B cell (primary cell): ENCODE results near the gene SYNE2. TPM values are rescaled to one million over a fixed set of nuclear protein-coding genes. Genes with fewer than 3 reads are reported as not detected.

ENCODE experiments used
- ATAC-seq: fragments of 200-7000 bp; cut with Tn5 transposase; one replicate; pipeline ENCODE4 v1.10.0; 2021; ENCODE audit warnings: low read depth, mild to moderate bottlenecking, moderate number of reproducible peaks, moderate library complexity
- CTCF ChIA-PET: fragments of 350-600 bp; sonication (Branson Sonifier 250); formaldehyde crosslinking; loops from one replicate; lab custom pipeline; 2021; ENCODE audit warnings: antibody characterized with exemption, inconsistent platforms; lab: Charles Lee
- POLR2A ChIA-PET: fragments of 350-600 bp; sonication (Branson Sonifier 250); formaldehyde crosslinking; loops from one replicate; lab custom pipeline; 2021; ENCODE audit warnings: antibody characterized with exemption; lab: Charles Lee
- DNase-seq: peaks from one replicate; pipeline ENCODE4 v3.0.0; 2013
- H2AFZ ChIP-seq: 2 replicates; pipeline ENCODE4 v1.6.1; 2012; ENCODE audit warnings: mild to moderate bottlenecking, low read depth, low read length; ENCODE audit not compliant: insufficient read depth, poor library complexity, severe bottlenecking
- H3K27ac ChIP-seq, 2 donors: 1 replicate in 1 of 2; 2 replicates in 1 of 2; pipeline ENCODE4 v1.5.1; 2012 to 2013; ENCODE audit warnings: low read length in 2 of 2, mild to moderate bottlenecking in 2 of 2, moderate library complexity in 1 of 2
- H3K27me3 ChIP-seq, 4 experiments: fragments of 200-600 bp in 1 of 4; sonication (generic) in 1 of 4; replicated peaks in 1 of 4; 1 replicate in 2 of 4; 2 replicates in 2 of 4; pipeline versions ENCODE4 v1.6.1 to v1.7.0; 2013 to 2016; ENCODE audit warnings: low read length in 3 of 4, mild to moderate bottlenecking in 2 of 4, mixed read lengths in 1 of 4, moderate library complexity in 1 of 4; ENCODE audit not compliant: insufficient read depth in 4 of 4, control insufficient read depth in 3 of 4; ENCODE audit errors: control extremely low read depth in 1 of 4
- H3K36me3 ChIP-seq, 2 experiments: replicated peaks in 1 of 2; 1 replicate in 1 of 2; 2 replicates in 1 of 2; pipeline versions ENCODE4 v1.6.1 to v1.7.1; 2013; ENCODE audit warnings: low read length in 1 of 2; ENCODE audit not compliant: insufficient read depth in 2 of 2, control insufficient read depth in 1 of 2; ENCODE audit errors: control extremely low read depth in 1 of 2, extremely low read depth in 1 of 2
- H3K4me1 ChIP-seq, 2 donors: fragments of 200-600 bp in 1 of 2; sonication (generic) in 1 of 2; 1 replicate in 1 of 2; 2 replicates in 1 of 2; pipeline versions ENCODE4 v1.5.1 to v1.6.1; 2013 to 2017; ENCODE audit warnings: low read length in 2 of 2; ENCODE audit not compliant: control insufficient read depth in 2 of 2, insufficient read depth in 2 of 2
- H3K4me2 ChIP-seq: replicated peaks from 2 replicates; pipeline ENCODE3; 2012; ENCODE audit warnings: mild to moderate bottlenecking, low read depth, low read length; ENCODE audit not compliant: poor library complexity, severe bottlenecking
- H3K4me3 ChIP-seq, 5 experiments: fragments of 200-600 bp in 1 of 5; sonication (generic) in 1 of 5; 1 replicate in 3 of 5; 2 replicates in 2 of 5; pipeline versions ENCODE4 v1.5.1 to v1.7.0; 2011 to 2016; ENCODE audit warnings: low read length in 4 of 5, mild to moderate bottlenecking in 4 of 5, low read depth in 2 of 5, control low read depth in 1 of 5, moderate library complexity in 1 of 5; ENCODE audit not compliant: insufficient read depth in 1 of 5; ENCODE audit errors: control extremely low read depth in 1 of 5, extremely low read depth in 1 of 5
- H3K79me2 ChIP-seq: fragments of 200-600 bp; sonication (generic); one replicate; pipeline ENCODE4 v1.6.0; 2016; ENCODE audit warnings: low read length; ENCODE audit not compliant: control insufficient read depth, insufficient read depth
- H3K9ac ChIP-seq: fragments of 200-600 bp; sonication (generic); 2 replicates; pipeline ENCODE4 v1.6.1; 2017; ENCODE audit warnings: mild to moderate bottlenecking, low read length, moderate library complexity
- H3K9me3 ChIP-seq, 3 donors: one replicate each; pipeline versions ENCODE4 v1.6.1 to v1.7.1; 2013; ENCODE audit warnings: low read length in 2 of 3; ENCODE audit not compliant: control insufficient read depth in 2 of 3, insufficient read depth in 1 of 3; ENCODE audit errors: control extremely low read depth in 1 of 3
- H4K20me1 ChIP-seq: 2 replicates; pipeline ENCODE4 v1.6.0; 2012; ENCODE audit warnings: mild to moderate bottlenecking, low read length; ENCODE audit not compliant: insufficient read depth, control insufficient read depth, poor library complexity, severe bottlenecking
- H3K27ac Mint-ChIP-seq: one replicate; pipeline ENCODE4 v1.8.0; 2021; ENCODE audit warnings: mixed read lengths
- H3K27me3 Mint-ChIP-seq: one replicate; pipeline ENCODE4 v1.8.0; 2021; ENCODE audit warnings: mixed read lengths
- H3K4me1 Mint-ChIP-seq: one replicate; pipeline ENCODE4 v1.8.0; 2021; ENCODE audit warnings: mixed read lengths
- H3K4me3 Mint-ChIP-seq: one replicate; pipeline ENCODE4 v1.8.0; 2021; ENCODE audit warnings: mixed read lengths
- H3K9me3 Mint-ChIP-seq: one replicate; pipeline ENCODE4 v1.8.0; 2022; ENCODE audit warnings: mixed read lengths; ENCODE audit not compliant: insufficient read depth
- EZH2 ChIP-seq: IDR thresholded peaks from 2 replicates; pipeline ENCODE4 v1.6.1; 2012; ENCODE audit warnings: borderline replicate concordance, low read depth, mild to moderate bottlenecking, moderate library complexity, low read length; ENCODE audit not compliant: insufficient read depth, poor library complexity, severe bottlenecking
- WGBS: methylation state at CpG from one replicate; pipeline ENCODE4 v1.1.5; 2013; ENCODE audit warnings: missing lambda C conversion rate; ENCODE audit not compliant: insufficient coverage; 5-methylcytosine and 5-hydroxymethylcytosine counted together
- intact Hi-C: fragments of 100-400 bp; cut with micrococcal nuclease; formaldehyde crosslinking; loops from one replicate; pipeline ENCODE4 v1.10.0; 2022
- polyA plus RNA-seq: library from polyadenylated mRNA; depleted of rRNA; stranded (reverse); fragments of >200 nt; gene quantifications from 2 replicates; pipeline ENCODE4 v1.2.3, GENCODE V29; 2012
- total RNA-seq, 2 donors: library from RNA; stranded (reverse); fragments of 120-200 nt in 1 of 2; gene quantifications; 1 replicate in 1 of 2; 2 replicates in 1 of 2; pipeline versions ENCODE4 v1.2.3 to v1.2.4, GENCODE V29; 2013 to 2022
- TF ChIP-seq, protein P1 (sequence below): fragments of 200-600 bp; IDR thresholded peaks from one replicate; pipeline ENCODE4 v1.8.0; 2022; ENCODE audit warnings: antibody characterized with exemption, mild to moderate bottlenecking

The SYNE2 gene
- total and polyA plus RNA-seq, 2 donors (not counting 1 experiment from before 2014, with no cell fraction given) = 39.5 to 105 TPM

DNA sequence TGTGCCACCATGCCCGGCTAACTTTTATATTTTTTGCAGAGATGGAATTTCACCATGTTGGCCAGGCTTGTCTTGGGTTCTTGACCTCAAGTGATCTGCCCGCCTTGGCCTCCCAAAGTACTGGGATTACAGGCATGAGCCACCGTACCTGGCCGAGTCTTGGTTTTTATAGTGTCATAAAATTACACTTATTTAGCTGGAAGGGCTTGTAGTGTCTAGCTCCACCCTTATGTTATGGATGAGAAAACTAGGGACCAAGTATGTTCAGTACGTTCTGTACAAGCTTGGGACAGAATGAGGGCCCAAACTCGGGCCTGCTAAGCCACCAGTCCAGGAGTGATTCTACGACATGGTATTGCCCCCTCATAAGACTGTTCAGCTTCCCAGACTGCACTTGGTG, 35.1 kb downstream of the SYNE2 start:
- Histone ChIP-seq H3K36me3 (no peaks in the 10 kb centered on the region), H3K4me1 (no peaks in the 10 kb centered on the region), H3K4me3 (no peak overlapping the region), H2AFZ (no peak overlapping the region), H3K4me2 (no peak overlapping the region), H3K9me3 (no peaks in the 10 kb centered on the region), H3K9ac (no peak overlapping the region), H3K27me3 (no peaks in the 10 kb centered on the region), H3K27ac (no peak overlapping the region), H4K20me1 (no peaks in the 10 kb centered on the region), H3K79me2 (peaks cover 10% of the 10 kb centered on the region)
- Mint-ChIP-seq H3K9me3 (no peaks in the 10 kb centered on the region), H3K27me3 (no peaks in the 10 kb centered on the region), H3K27ac (no peak overlapping the region), H3K4me1 (no peaks in the 10 kb centered on the region), H3K4me3 (no peak overlapping the region)
- intact Hi-C loops = no loop called here
- no peak for ATAC-seq
- TF ChIP-seq, protein P1, sequence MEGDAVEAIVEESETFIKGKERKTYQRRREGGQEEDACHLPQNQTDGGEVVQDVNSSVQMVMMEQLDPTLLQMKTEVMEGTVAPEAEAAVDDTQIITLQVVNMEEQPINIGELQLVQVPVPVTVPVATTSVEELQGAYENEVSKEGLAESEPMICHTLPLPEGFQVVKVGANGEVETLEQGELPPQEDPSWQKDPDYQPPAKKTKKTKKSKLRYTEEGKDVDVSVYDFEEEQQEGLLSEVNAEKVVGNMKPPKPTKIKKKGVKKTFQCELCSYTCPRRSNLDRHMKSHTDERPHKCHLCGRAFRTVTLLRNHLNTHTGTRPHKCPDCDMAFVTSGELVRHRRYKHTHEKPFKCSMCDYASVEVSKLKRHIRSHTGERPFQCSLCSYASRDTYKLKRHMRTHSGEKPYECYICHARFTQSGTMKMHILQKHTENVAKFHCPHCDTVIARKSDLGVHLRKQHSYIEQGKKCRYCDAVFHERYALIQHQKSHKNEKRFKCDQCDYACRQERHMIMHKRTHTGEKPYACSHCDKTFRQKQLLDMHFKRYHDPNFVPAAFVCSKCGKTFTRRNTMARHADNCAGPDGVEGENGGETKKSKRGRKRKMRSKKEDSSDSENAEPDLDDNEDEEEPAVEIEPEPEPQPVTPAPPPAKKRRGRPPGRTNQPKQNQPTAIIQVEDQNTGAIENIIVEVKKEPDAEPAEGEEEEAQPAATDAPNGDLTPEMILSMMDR = no peak
- no peak for TF ChIP-seq EZH2
- WGBS = 95% methylated on average over 7 of the region's 7 CpGs
- ChIA-PET CTCF (no interaction called here), POLR2A (no interaction called here)
- DNase-seq = no peak

GRCh38 chr14:63890553-63890952, 37.7 kb downstream of the SYNE2 start:
- ATAC-seq (no peak), DNase-seq (no peak)
- H3K9me3 Mint-ChIP-seq = no peaks in the 10 kb centered on the region
- H3K27ac Mint-ChIP-seq = no peak overlapping the region
- TF ChIP-seq, protein P1 = no peak
- no peak for TF ChIP-seq EZH2
- H3K4me1 Mint-ChIP-seq = no peaks in the 10 kb centered on the region
- Histone ChIP-seq H3K4me2 (no peak overlapping the region), H3K79me2 (peaks cover 10% of the 10 kb centered on the region), H3K4me3 (no peak overlapping the region), H4K20me1 (no peaks in the 10 kb centered on the region), H3K36me3 (no peaks in the 10 kb centered on the region), H2AFZ (no peak overlapping the region), H3K9me3 (no peaks in the 10 kb centered on the region), H3K9ac (no peak overlapping the region), H3K27me3 (no peaks in the 10 kb centered on the region), H3K4me1 (no peaks in the 10 kb centered on the region), H3K27ac (no peak overlapping the region)
- intact Hi-C loops = no loop called here
- ChIA-PET CTCF (interaction anchor here (1.1 kb wide), 1 partner anchor 65 kb away, joined by 3 read pairs; no protein-coding TSS in a partner anchor), POLR2A (no interaction called here)
- H3K27me3 Mint-ChIP-seq = no peaks in the 10 kb centered on the region
- no CpG with 5 or more reads among the region's 1 CpG for WGBS
- H3K4me3 Mint-ChIP-seq = no peak overlapping the region
